ENCODE results near the gene CCDC192. TPM values are rescaled to one million over a fixed set of nuclear protein-coding genes. Genes with fewer than 3 reads are reported as not detected.

CCDC192 gene
- total RNA-seq, 1 donor from 2014 or later = not detected

- no peak overlapping the region for H3K4me3 ChIP-seq (ENCODE audit: insufficient read depth, low read depth, low read length)
- peaks cover 1% of the 10 kb centered on the region for H3K4me1 Mint-ChIP-seq (ENCODE audit: low read depth, unreplicated experiment)
- no peaks in the 10 kb centered on the region for H3K79me2 ChIP-seq (ENCODE audit: insufficient read depth, low read length)
- H4K20me1 ChIP-seq (ENCODE audit: insufficient read depth, low read length) = no peaks in the 10 kb centered on the region
- H3K9me3 Mint-ChIP-seq (ENCODE audit: unreplicated experiment) = peaks cover 1% of the 10 kb centered on the region
- no peak overlapping the region for H3K27ac ChIP-seq (ENCODE audit: low read depth, low read length)
- TF ChIP-seq CTCF (IDR thresholded peaks at IDR 0.05; ENCODE audit: insufficient read depth, low read depth, low read length) (no peak), EZH2 (IDR thresholded peaks at IDR 0.05; ENCODE audit: insufficient read depth, low read length) (no peak)
- no peaks in the 10 kb centered on the region for H3K27me3 Mint-ChIP-seq (ENCODE audit: low read depth, unreplicated experiment)
- no peak overlapping the region for H3K9ac ChIP-seq (ENCODE audit: low read length)
- peaks cover 2% of the 10 kb centered on the region for H3K9me3 ChIP-seq (ENCODE audit: insufficient read depth, low read depth, low read length)
- H3K4me3 Mint-ChIP-seq (ENCODE audit: unreplicated experiment) = no peak overlapping the region
- H3K4me2 ChIP-seq (ENCODE audit: low read length) = no peak overlapping the region
- H3K36me3 Mint-ChIP-seq (ENCODE audit: low read depth, unreplicated experiment) = no peaks in the 10 kb centered on the region
- no peak overlapping the region for H3K27ac Mint-ChIP-seq (ENCODE audit: unreplicated experiment)
- H2AFZ ChIP-seq (ENCODE audit: low read depth, low read length) = no peak overlapping the region
- no peaks in the 10 kb centered on the region for H3K4me1 ChIP-seq (ENCODE audit: insufficient read depth, low read length)
- H3K27me3 ChIP-seq (ENCODE audit: insufficient read depth, low read length) = peaks cover 5% of the 10 kb centered on the region
- no peak for DNase-seq (ENCODE audit: low read depth)
- no peaks in the 10 kb centered on the region for H3K36me3 ChIP-seq (ENCODE audit: insufficient read depth, low read length)
- FAIRE-seq = no peak
Observed at GRCh38 chr5:127793879-127794278, 90.7 kb downstream of the CCDC192 start.

GRCh38 chr5:127796211-127796610 is 93.0 kb downstream of the CCDC192 start:
- Mint-ChIP-seq H3K27me3 (ENCODE audit: low read depth, unreplicated experiment) (no peaks in the 10 kb centered on the region), H3K4me1 (ENCODE audit: low read depth, unreplicated experiment) (peaks cover 1% of the 10 kb centered on the region), H3K27ac (ENCODE audit: unreplicated experiment) (no peak overlapping the region), H3K36me3 (ENCODE audit: low read depth, unreplicated experiment) (no peaks in the 10 kb centered on the region), H3K9me3 (ENCODE audit: unreplicated experiment) (peaks cover 1% of the 10 kb centered on the region), H3K4me3 (ENCODE audit: unreplicated experiment) (no peak overlapping the region)
- H3K9me3 ChIP-seq (ENCODE audit: insufficient read depth, low read depth, low read length) = peaks cover 2% of the 10 kb centered on the region
- H3K4me3 ChIP-seq (ENCODE audit: insufficient read depth, low read depth, low read length) = no peak overlapping the region
- H3K27ac ChIP-seq (ENCODE audit: low read depth, low read length) = no peak overlapping the region
- DNase-seq (ENCODE audit: low read depth) (no peak), FAIRE-seq (no peak)
- H3K27me3 ChIP-seq (ENCODE audit: insufficient read depth, low read length) = no peaks in the 10 kb centered on the region
- no peak overlapping the region for H2AFZ ChIP-seq (ENCODE audit: low read depth, low read length)
- no peaks in the 10 kb centered on the region for H4K20me1 ChIP-seq (ENCODE audit: insufficient read depth, low read length)
- TF ChIP-seq CTCF (IDR thresholded peaks at IDR 0.05; ENCODE audit: insufficient read depth, low read depth, low read length) = no peak
- TF ChIP-seq EZH2 (IDR thresholded peaks at IDR 0.05; ENCODE audit: insufficient read depth, low read length) = no peak
- H3K79me2 ChIP-seq (ENCODE audit: insufficient read depth, low read length) = no peaks in the 10 kb centered on the region
- no peaks in the 10 kb centered on the region for H3K36me3 ChIP-seq (ENCODE audit: insufficient read depth, low read length)
- no peak overlapping the region for H3K9ac ChIP-seq (ENCODE audit: low read length)
- no peak overlapping the region for H3K4me2 ChIP-seq (ENCODE audit: low read length)
- H3K4me1 ChIP-seq (ENCODE audit: insufficient read depth, low read length) = no peaks in the 10 kb centered on the region

- Histone ChIP-seq H3K36me3 (ENCODE audit: insufficient read depth, low read length) (no peaks in the 10 kb centered on the region), H3K9ac (ENCODE audit: low read length) (no peak overlapping the region), H4K20me1 (ENCODE audit: insufficient read depth, low read length) (no peaks in the 10 kb centered on the region), H3K79me2 (ENCODE audit: insufficient read depth, low read length) (no peaks in the 10 kb centered on the region), H3K9me3 (ENCODE audit: insufficient read depth, low read depth, low read length) (no peaks in the 10 kb centered on the region), H3K27ac (ENCODE audit: low read depth, low read length) (no peak overlapping the region), H3K4me1 (ENCODE audit: insufficient read depth, low read length) (peaks cover 12% of the 10 kb centered on the region), H3K4me2 (ENCODE audit: low read length) (no peak overlapping the region), H3K4me3 (ENCODE audit: insufficient read depth, low read depth, low read length) (no peak overlapping the region), H2AFZ (ENCODE audit: low read depth, low read length) (no peak overlapping the region), H3K27me3 (ENCODE audit: insufficient read depth, low read length) (no peaks in the 10 kb centered on the region)
- TF ChIP-seq EZH2 (IDR thresholded peaks at IDR 0.05; ENCODE audit: insufficient read depth, low read length) (no peak), CTCF (IDR thresholded peaks at IDR 0.05; ENCODE audit: insufficient read depth, low read depth, low read length) (no peak)
- H3K4me1 Mint-ChIP-seq (ENCODE audit: low read depth, unreplicated experiment) = peaks cover 1% of the 10 kb centered on the region
- no peak overlapping the region for H3K4me3 Mint-ChIP-seq (ENCODE audit: unreplicated experiment)
- FAIRE-seq (no peak), DNase-seq (ENCODE audit: low read depth) (no peak)
- H3K27me3 Mint-ChIP-seq (ENCODE audit: low read depth, unreplicated experiment) = no peaks in the 10 kb centered on the region
- H3K36me3 Mint-ChIP-seq (ENCODE audit: low read depth, unreplicated experiment) = no peaks in the 10 kb centered on the region
- no peak overlapping the region for H3K27ac Mint-ChIP-seq (ENCODE audit: unreplicated experiment)
- peaks cover 1% of the 10 kb centered on the region for H3K9me3 Mint-ChIP-seq (ENCODE audit: unreplicated experiment)
Observed at GRCh38 chr5:127799293-127799905, 96.2 kb downstream of the CCDC192 start.

Data from astrocyte (in vitro differentiated cells and primary cell).